Activated CD8-positive, alpha-beta memory T cell treated with anti-CD3 and anti-CD28 coated beads, Interleukin-2, amount 50 U/mL, for 24 hours (primary cell): ENCODE results near the gene NUMBL.
"Not testable (repeated sequence)": the region's sequence is repeated elsewhere in the genome, so short reads cannot be mapped to it uniquely, and the experiment has no call there.

Experiments used
- DNase-seq: peaks from one replicate; pipeline ENCODE4 v3.0.0-alpha.2; 2020; ENCODE audit errors: extremely low read depth

The NUMBL gene

GRCh38 chr19:40663695-40664692 lies 26.5 kb downstream of the NUMBL start:
- DNase-seq = no peak

GRCh38 chr19:40662925-40663694 lies 27.3 kb downstream of the NUMBL start:
- DNase-seq = peak; percentile 71

DNA sequence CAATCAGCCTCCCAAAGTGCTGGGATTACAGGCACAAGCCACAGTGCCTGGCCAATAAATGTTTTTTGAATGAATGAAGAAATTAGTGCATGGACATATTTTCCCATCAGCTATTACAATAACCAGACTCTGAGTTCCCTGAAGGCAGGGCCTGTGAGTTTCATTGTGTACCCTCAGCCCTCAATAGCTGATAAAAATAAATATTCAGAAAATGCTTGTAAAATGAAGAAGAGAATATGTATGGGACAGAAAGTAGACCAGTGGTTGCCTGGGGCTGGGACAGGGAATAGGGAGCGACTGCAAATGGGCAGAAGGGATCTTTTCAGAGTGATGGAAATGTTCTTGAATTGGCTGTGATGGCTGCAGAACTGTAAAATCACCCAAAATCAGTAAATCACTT lies 28.8 kb downstream of the NUMBL start:
- DNase-seq = no peak

DNA sequence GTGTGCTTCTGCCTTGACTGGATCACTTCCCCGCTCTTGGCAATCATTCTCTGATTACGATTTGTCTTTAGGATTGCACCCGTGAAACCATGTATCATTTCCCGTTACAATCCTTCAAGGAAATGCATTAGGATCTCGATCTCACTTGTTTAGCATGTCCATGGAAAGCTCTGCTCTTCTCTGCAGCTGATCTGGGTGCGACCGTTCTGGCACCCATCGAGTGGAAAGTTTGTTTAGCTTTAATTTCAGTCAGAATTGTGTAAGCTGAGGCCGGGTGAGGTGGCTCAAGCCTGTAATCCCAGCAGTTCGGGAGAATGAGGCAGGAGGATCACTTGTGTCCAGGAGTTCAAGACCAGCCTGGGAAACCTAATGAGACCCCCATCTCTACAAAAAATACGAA lies 30.9 kb downstream of the NUMBL start:
- no peak for DNase-seq

- DNase-seq = no peak
Measured at GRCh38 chr19:40659116-40659515, 31.3 kb downstream of the NUMBL start.

- no peak for DNase-seq
Measured at GRCh38 chr19:40658031-40658430, 32.4 kb downstream of the NUMBL start.

- not testable (repeated sequence) for DNase-seq
Measured at GRCh38 chr19:40655684-40656083, 34.8 kb downstream of the NUMBL start.

GRCh38 chr19:40652303-40652702 lies 38.1 kb downstream of the NUMBL start:
- DNase-seq = not testable (repeated sequence)

- no peak for DNase-seq
Measured at GRCh38 chr19:40650749-40651305, 39.6 kb downstream of the NUMBL start.

- not testable (repeated sequence) for DNase-seq
Measured at GRCh38 chr19:40649903-40650675, 40.4 kb downstream of the NUMBL start.

GRCh38 chr19:40646743-40647254 lies 43.7 kb downstream of the NUMBL start:
- DNase-seq = no peak

DNA sequence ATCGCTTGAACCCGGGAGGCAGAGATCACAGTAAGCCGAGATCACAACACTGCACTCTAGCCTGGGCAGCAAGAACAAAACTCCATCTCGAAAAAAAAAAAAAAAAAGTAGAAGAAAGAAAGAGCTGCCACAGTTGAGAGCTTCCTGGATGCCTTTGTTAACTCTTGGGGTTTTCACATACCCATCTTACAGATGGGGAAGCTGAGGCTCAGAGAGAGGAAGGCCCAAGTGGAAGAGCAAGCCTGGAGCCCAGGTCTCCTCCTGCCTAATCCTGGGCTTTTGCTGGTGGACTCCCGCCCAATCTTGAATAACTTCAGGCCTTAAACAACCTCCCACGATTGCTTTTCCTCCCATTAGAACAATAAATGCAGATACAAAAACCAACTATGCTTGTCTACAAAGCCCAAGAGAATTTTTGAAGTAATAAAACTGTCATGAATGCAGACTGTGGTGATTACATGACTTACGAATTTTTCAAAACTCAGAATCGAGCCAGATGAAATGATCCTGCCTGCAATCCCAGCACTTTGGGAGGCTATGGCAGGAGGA lies 47.6 kb downstream of the NUMBL start:
- no peak for DNase-seq

GRCh38 chr19:40642051-40642706 lies 48.3 kb downstream of the NUMBL start:
- no peak for DNase-seq

- no peak for DNase-seq
Measured at GRCh38 chr19:40641281-40641680, 49.2 kb downstream of the NUMBL start.

DNA sequence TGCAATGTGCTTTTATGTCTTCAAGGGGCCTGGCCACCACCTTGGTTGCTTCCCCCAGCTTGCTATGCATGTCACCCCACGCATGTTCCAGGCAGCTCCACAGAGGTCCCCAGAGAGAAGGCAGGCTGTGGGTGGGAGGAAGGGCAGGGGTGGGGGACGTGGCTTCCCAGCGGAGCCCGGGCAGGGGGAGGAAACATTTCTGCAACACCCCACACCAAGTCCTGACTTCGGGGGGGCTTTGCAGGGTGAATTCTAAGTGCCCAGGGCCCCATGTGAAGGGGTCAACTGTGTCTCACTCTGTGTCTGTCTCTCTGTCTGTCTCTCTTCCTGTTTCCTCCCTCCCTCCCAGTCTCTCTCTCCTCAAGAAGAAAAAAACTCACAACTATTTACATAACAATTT lies 49.7 kb downstream of the NUMBL start:
- DNase-seq = no peak

- DNase-seq = no peak
Measured at GRCh38 chr19:40639638-40639982, 50.8 kb downstream of the NUMBL start.

DNA sequence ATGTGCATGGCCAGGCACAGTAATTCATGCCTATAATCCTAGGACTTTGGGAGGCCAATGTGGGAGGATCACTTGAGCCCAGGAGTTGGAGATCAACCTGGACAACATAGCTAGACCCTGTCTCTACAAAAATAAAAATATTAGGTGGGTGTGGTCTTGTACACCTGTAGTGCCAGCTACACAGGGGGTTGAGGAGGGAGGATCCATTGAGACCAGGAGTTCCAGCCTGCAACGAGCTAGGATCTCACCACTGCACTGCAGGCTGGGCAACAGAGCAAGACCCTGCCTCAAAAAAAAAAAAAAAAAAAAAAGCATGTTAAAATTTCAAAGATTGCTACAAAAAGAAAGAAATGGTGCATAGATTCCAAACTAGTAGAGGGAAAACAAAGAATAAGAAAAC lies 52.1 kb downstream of the NUMBL start:
- DNase-seq = no peak

GRCh38 chr19:40633207-40633606 lies 57.2 kb downstream of the NUMBL start:
- no peak for DNase-seq

GRCh38 chr19:40632311-40633036 lies 58.0 kb downstream of the NUMBL start:
- DNase-seq = no peak

DNA sequence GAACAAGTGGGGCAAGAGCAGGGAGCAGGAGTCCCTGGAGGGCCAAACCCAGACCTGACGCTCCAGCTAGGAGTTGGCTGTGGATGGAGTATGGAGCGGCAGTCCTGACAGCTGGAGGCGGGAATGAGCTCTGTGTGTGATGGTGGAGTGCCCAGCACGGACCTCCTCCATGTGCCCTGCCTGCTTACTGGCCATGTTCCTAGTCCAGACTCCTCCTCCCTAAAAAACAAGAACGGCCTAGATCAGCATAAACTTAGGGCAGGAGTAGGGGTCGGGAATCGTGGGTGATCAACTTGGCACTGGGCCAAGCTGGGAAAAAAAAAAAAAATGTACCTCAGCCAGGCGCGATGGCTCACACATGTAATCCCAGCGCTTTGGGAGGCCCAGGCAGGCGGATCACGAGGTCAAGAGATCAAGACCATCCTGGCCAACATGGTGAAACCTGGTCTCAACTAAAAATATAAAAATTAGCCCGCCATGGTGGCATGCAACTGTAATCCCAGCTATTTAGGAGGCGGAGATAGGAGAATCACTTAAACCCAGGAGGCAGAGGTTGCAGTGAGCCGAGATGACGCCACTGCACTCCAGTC lies 59.8 kb downstream of the NUMBL start:
- DNase-seq = no peak
